ENCODE data around the gene RICTOR.

DNA sequence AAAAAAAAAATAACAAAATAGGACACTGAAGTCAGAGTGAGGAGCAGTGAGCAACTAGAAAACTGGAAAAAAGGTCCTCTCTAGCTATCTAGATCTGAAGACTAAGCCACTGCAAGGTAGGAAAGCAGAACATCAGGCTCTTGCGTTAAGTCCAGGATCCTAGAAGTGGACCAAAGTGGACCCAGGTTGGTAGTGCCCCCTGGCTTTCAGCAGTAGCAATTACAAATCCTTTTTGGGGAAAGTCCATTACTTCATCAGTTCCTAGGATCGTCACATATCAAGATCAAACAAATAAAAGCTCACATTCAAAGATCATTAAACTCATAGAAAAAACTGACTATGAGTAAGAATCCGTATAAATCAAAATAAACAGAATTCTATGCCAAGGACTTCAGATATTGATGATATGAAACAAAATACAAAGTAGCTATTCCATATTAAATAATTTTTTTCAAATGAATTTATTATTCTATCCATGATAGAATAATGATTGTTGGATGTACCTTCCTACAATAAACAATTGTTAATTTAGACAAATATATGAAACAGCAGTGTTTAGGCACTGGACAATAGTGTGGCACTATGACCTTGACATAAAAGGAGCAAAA, 6.5 kb upstream of the RICTOR start:
- TF ChIP-seq CTCF (IDR thresholded peaks at IDR 0.05) = peak; percentile 66 to 79 (median 72)
- TF ChIP-seq POLR2A (IDR thresholded peaks at IDR 0.05) = no peak
- TF ChIP-seq POLR2AphosphoS5 (IDR thresholded peaks at IDR 0.05) = peak; percentile 32
